Tibial nerve (tissue), 3 donors: ENCODE data around the gene TMEM128.

Experiments
- EP300 ChIP-seq, 2 donors: sonication (generic); formaldehyde crosslinking; IDR thresholded peaks; one replicate each; pipeline ENCODE4 v1.6.1; 2017; ENCODE audit warnings: antibody characterized with exemption in 2 of 2, mild to moderate bottlenecking in 1 of 2
- POLR2A ChIP-seq, 2 donors: fragments of 450-650 bp; IDR thresholded peaks; one replicate each; pipeline ENCODE4 v1.6.1; 2017; ENCODE audit warnings: antibody characterized with exemption in 2 of 2, mild to moderate bottlenecking in 2 of 2, moderate library complexity in 2 of 2

DNA sequence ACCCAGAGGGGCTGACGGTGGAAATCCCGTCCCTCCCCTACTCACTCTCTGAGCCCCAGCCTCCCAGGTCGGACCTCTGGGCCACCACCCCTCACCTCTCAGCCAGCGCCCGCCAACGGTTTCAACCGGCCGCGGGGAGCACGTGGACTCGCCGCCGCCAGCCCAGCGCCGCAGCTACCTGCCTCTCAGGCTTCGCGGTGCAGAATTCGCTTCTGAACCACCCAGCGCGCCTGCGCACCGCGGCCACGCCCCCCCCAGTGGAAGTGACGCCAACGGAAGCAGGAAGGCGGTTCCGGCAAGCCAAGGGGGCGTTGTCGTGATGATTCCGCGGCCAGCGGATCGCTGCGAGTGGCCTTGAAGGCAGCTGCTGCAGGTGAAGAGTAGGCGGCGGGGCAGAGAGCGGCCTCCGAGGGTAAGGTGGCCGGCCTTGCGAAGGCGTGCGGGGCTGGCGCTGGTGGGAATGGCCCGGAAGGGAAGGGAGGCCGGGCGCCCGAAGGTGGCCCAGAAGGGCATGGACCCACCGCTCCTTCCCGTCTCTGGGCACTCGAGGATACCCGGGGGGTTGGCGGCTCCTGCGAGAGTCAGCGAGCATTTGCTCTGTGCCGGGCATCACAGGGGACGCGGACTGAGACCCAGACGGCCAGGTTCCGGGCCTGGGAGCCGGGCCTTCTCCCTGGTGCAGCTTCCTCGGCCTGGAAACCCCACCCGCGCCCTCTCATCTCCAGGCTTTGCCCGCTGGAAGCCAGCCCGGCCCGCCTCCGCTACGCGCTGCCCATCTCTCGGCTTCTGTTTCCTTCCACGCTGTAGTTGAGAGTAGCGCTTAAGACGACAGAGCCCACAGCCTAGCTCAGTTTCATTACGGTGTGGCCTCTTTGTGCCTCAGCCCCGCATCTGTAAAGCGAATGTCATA, 42.2 kb upstream of the TMEM128 start, which contains the start of the genes LYAR and ZBTB49:
- TF ChIP-seq POLR2A (IDR thresholded peaks at IDR 0.05) (peak; percentile 35 to 61), EP300 (IDR thresholded peaks at IDR 0.05) (peak; percentile 86 to 94)
